Calu3 (cell line): ENCODE results near the gene FXN. TPM values are rescaled to one million over a fixed set of nuclear protein-coding genes. Genes with fewer than 3 reads are reported as not detected.

Source experiments
- BruUV-seq: library from RNA; stranded (reverse); fragments of 400-500 nt; replicated peaks from 2 replicates; lab custom pipeline; 2021; lab: Mats Ljungman, UMichigan
- CTCF ChIA-PET: fragments of 300-600 bp; sonication (Branson Sonifier 250); formaldehyde crosslinking; loops from one replicate; lab custom pipeline; 2022; ENCODE audit warnings: antibody characterized with exemption; lab: Charles Lee
- DNase-seq: peaks from one replicate; pipeline ENCODE4 v3.0.0; 2022
- H3K27ac Mint-ChIP-seq: one replicate; pipeline ENCODE4 v1.8.0; 2022; ENCODE audit warnings: mixed read lengths; ENCODE audit not compliant: unreplicated experiment
- H3K27me3 Mint-ChIP-seq: one replicate; pipeline ENCODE4 v1.8.0; 2022; ENCODE audit warnings: mixed read lengths; ENCODE audit not compliant: unreplicated experiment
- H3K36me3 Mint-ChIP-seq: one replicate; pipeline ENCODE4 v1.8.0; 2022; ENCODE audit warnings: mild to moderate bottlenecking, moderate library complexity, mixed read lengths; ENCODE audit not compliant: insufficient read depth, unreplicated experiment
- H3K4me1 Mint-ChIP-seq: one replicate; pipeline ENCODE4 v1.8.0; 2022; ENCODE audit warnings: mild to moderate bottlenecking, low read depth, mixed read lengths; ENCODE audit not compliant: unreplicated experiment
- H3K4me3 Mint-ChIP-seq: one replicate; pipeline ENCODE4 v1.8.0; 2022; ENCODE audit warnings: mild to moderate bottlenecking, low read depth, moderate library complexity, mixed read lengths; ENCODE audit not compliant: unreplicated experiment
- H3K9me3 Mint-ChIP-seq: one replicate; pipeline ENCODE4 v1.8.0; 2022; ENCODE audit warnings: low read depth, mixed read lengths; ENCODE audit not compliant: unreplicated experiment
- CTCF ChIP-seq: fragments of 200-600 bp; IDR thresholded peaks from one replicate; pipeline ENCODE4 v1.8.0; 2022; ENCODE audit warnings: antibody characterized with exemption; ENCODE audit not compliant: unreplicated experiment
- intact Hi-C: fragments of 100-400 bp; cut with micrococcal nuclease; formaldehyde crosslinking; loops from one replicate; pipeline ENCODE4 v1.10.0; 2022; ENCODE audit not compliant: unreplicated experiment
- total RNA-seq: library from RNA; stranded (reverse); gene quantifications from 2 replicates; pipeline ENCODE4 v1.2.3, GENCODE V29; 2022

The FXN gene
- total RNA-seq, 1 experiment from 2014 or later: 12.9 TPM

GRCh38 chr9:69030851-69031645, 4.5 kb upstream of the FXN start:
- DNase-seq: no peak
- Mint-ChIP-seq H3K36me3 (peaks cover 4% of the 10 kb centered on the region), H3K4me3 (no peak overlapping the region), H3K9me3 (peaks cover 2% of the 10 kb centered on the region), H3K27me3 (no peaks in the 10 kb centered on the region), H3K4me1 (peaks cover 7% of the 10 kb centered on the region), H3K27ac (no peak overlapping the region)
- TF ChIP-seq CTCF: no peak
- intact Hi-C loops: no loop called here
- BruUV-seq: no TSS peak
- CTCF ChIA-PET: no interaction called here

GRCh38 chr9:69034071-69034470, 1.5 kb upstream of the FXN start:
- intact Hi-C loops: no loop called here
- no peak for TF ChIP-seq CTCF
- no TSS peak for BruUV-seq
- no peaks in the 10 kb centered on the region for H3K27me3 Mint-ChIP-seq
- no peaks in the 10 kb centered on the region for H3K4me1 Mint-ChIP-seq
- H3K9me3 Mint-ChIP-seq: peaks cover 2% of the 10 kb centered on the region
- no peak overlapping the region for H3K4me3 Mint-ChIP-seq
- H3K36me3 Mint-ChIP-seq: peaks cover 12% of the 10 kb centered on the region
- no peak overlapping the region for H3K27ac Mint-ChIP-seq
- CTCF ChIA-PET: interaction anchor here (0.6 kb wide), 1 partner anchor 32 kb away, joined by 3 read pairs; no protein-coding TSS in a partner anchor
- no peak for DNase-seq

DNA sequence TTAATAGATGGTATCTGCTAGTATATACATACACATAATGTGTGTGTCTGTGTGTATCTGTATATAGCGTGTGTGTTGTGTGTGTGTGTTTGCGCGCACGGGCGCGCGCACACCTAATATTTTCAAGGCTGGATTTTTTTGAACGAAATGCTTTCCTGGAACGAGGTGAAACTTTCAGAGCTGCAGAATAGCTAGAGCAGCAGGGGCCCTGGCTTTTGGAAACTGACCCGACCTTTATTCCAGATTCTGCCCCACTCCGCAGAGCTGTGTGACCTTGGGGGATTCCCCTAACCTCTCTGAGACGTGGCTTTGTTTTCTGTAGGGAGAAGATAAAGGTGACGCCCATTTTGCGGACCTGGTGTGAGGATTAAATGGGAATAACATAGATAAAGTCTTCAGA, 757 bp downstream of the FXN start:
- Mint-ChIP-seq H3K4me1 (no peaks in the 10 kb centered on the region), H3K9me3 (no peaks in the 10 kb centered on the region), H3K36me3 (peaks cover 12% of the 10 kb centered on the region), H3K27ac (peak overlapping the region; percentile 70), H3K27me3 (no peaks in the 10 kb centered on the region), H3K4me3 (peak overlapping the region; percentile 93)
- TSS peak; percentile 76 for BruUV-seq
- no peak for TF ChIP-seq CTCF
- intact Hi-C loops: no loop called here
- DNase-seq: no peak
- CTCF ChIA-PET: interaction anchor here (0.9 to 1.8 kb wide), 2 partner anchors 164 to 187 kb away, joined by 3 to 6 read pairs; no protein-coding TSS in a partner anchor

GRCh38 chr9:69036799-69037198, 1.2 kb downstream of the FXN start:
- Mint-ChIP-seq H3K4me1 (no peaks in the 10 kb centered on the region), H3K9me3 (no peaks in the 10 kb centered on the region), H3K27me3 (no peaks in the 10 kb centered on the region), H3K36me3 (peaks cover 12% of the 10 kb centered on the region), H3K4me3 (peak overlapping the region; percentile 93), H3K27ac (peak overlapping the region; percentile 70)
- CTCF ChIA-PET: interaction anchor here (1.8 kb wide), 1 partner anchor 186 kb away, joined by 6 read pairs; no protein-coding TSS in a partner anchor
- TF ChIP-seq CTCF: no peak
- intact Hi-C loops: no loop called here
- no peak for DNase-seq
- BruUV-seq: no TSS peak
